Hepatocyte (in vitro differentiated cells): Measurements from ENCODE around the gene PHOX2A.

ENCODE experiments used
- EZH2 ChIP-seq: fragments of 200-600 bp; sonication (generic); IDR thresholded peaks from 2 replicates; pipeline ENCODE4 v1.6.1; 2016; ENCODE audit warnings: antibody characterized with exemption, mild to moderate bottlenecking, borderline replicate concordance
- TF ChIP-seq, protein P1 (sequence below): fragments of 200-600 bp; sonication (generic); IDR thresholded peaks from 2 replicates; pipeline ENCODE4 v1.5.1; 2016; ENCODE audit warnings: antibody characterized with exemption, mild to moderate bottlenecking; ENCODE audit not compliant: poor library complexity

DNA sequence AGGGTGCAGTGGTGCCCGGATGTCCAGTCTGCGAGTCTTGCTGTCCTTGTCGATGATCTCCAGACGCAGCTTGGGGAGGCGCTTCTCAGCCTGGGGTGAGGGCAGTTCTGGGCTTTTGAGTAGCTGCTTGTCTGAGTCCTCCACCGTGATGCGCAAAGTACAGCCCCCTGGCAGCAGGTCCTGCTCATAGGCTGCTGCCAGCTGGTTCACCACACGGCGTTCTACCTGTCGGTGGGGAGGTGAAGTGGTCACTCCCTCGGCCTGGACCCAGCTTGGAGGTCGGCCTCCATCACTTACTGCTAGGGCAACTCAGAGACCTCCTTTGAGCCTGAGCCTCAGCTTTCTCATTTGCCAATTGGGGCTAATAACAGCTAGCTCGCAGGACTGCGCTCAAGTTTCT, 49.4 kb upstream of the PHOX2A start:
- TF ChIP-seq, protein P1, sequence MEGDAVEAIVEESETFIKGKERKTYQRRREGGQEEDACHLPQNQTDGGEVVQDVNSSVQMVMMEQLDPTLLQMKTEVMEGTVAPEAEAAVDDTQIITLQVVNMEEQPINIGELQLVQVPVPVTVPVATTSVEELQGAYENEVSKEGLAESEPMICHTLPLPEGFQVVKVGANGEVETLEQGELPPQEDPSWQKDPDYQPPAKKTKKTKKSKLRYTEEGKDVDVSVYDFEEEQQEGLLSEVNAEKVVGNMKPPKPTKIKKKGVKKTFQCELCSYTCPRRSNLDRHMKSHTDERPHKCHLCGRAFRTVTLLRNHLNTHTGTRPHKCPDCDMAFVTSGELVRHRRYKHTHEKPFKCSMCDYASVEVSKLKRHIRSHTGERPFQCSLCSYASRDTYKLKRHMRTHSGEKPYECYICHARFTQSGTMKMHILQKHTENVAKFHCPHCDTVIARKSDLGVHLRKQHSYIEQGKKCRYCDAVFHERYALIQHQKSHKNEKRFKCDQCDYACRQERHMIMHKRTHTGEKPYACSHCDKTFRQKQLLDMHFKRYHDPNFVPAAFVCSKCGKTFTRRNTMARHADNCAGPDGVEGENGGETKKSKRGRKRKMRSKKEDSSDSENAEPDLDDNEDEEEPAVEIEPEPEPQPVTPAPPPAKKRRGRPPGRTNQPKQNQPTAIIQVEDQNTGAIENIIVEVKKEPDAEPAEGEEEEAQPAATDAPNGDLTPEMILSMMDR = no peak
- no peak for TF ChIP-seq EZH2
